HCT116 (cell line): ENCODE data around the gene SIRT7. TPM values are rescaled to one million over a fixed set of nuclear protein-coding genes. Genes with fewer than 3 reads are reported as not detected.

Source experiments
- ATAC-seq: fragments of 200-7000 bp; cut with Tn5 transposase; 2 replicates; pipeline ENCODE4 v1.9.1; 2020; ENCODE audit warnings: mild to moderate bottlenecking, moderate library complexity
- BruUV-seq: library from RNA; stranded (reverse); fragments of 400-500 nt; replicated peaks from 2 replicates; lab custom pipeline; 2021; lab: Mats Ljungman, UMichigan
- CTCF ChIA-PET: fragments of 300-600 bp; sonication (Branson Sonifier 250); formaldehyde crosslinking; loops from one replicate; lab custom pipeline; 2021; ENCODE audit warnings: antibody characterized with exemption; lab: Charles Lee
- POLR2A ChIA-PET: fragments of 300-600, 350-600 bp; sonication (Branson Sonifier 250); formaldehyde crosslinking; loops from one replicate; lab custom pipeline; 2021; ENCODE audit warnings: antibody characterized with exemption; lab: Charles Lee
- RAD21 ChIA-PET, 2 experiments: fragments of 300-600 bp; sonication (Branson Sonifier 250); formaldehyde crosslinking; loops; one replicate each; lab custom pipeline; 2023; ENCODE audit warnings: low total read pairs in 2 of 2; ENCODE audit not compliant: uncharacterized antibody in 2 of 2, unreplicated experiment in 2 of 2, low non-redundant PET in 1 of 2; lab: Charles Lee
- DNase-seq: peaks from one replicate; pipeline ENCODE4 v3.0.0-alpha.2; 2010; ENCODE audit warnings: low read depth, low spot score
- H2AFZ ChIP-seq: fragments of 200-600 bp; shearing (Covaris generic), sonication (generic); 2 replicates; pipeline ENCODE4 v1.6.1; 2017; ENCODE audit warnings: low read depth, mixed run types, mixed read lengths, antibody characterized with exemption, low read length; ENCODE audit not compliant: poor library complexity, severe bottlenecking
- H3K27ac ChIP-seq: 2 replicates; pipeline ENCODE4 v1.5.1; 2012; ENCODE audit warnings: low read depth, low read length
- H3K27me3 ChIP-seq: fragments of 200-600 bp; sonication (generic); 2 replicates; pipeline ENCODE4 v1.6.1; 2016; ENCODE audit warnings: mixed run types, low read length, mixed read lengths; ENCODE audit not compliant: insufficient read depth
- H3K36me3 ChIP-seq, 2 experiments: fragments of 200-500 bp in 1 of 2; fragments of 200-600 bp in 1 of 2; sonication (Bioruptor generic) in 1 of 2; sonication (generic) in 1 of 2; 2 replicates each; pipeline versions ENCODE4 v1.5.1 to v1.6.1; 2014 to 2016; ENCODE audit warnings: low read length in 2 of 2, inconsistent platforms in 1 of 2, mixed read lengths in 1 of 2, mixed run types in 1 of 2; ENCODE audit not compliant: insufficient read depth in 2 of 2, control insufficient read depth in 1 of 2
- H3K4me1 ChIP-seq, 2 experiments: fragments of 200-600 bp in 1 of 2; sonication (generic) in 1 of 2; 2 replicates each; pipeline versions ENCODE4 v1.5.1 to v1.6.1; 2012 to 2017; ENCODE audit warnings: low read length in 2 of 2, inconsistent platforms in 1 of 2, mild to moderate bottlenecking in 1 of 2, mixed read lengths in 1 of 2, mixed run types in 1 of 2, moderate library complexity in 1 of 2; ENCODE audit not compliant: insufficient read depth in 2 of 2, control insufficient read depth in 1 of 2
- H3K4me2 ChIP-seq: fragments of 200-600 bp; sonication (generic); 2 replicates; pipeline ENCODE4 v1.6.1; 2017; ENCODE audit warnings: mixed run types, low read length, mixed read lengths
- H3K4me3 ChIP-seq, 2 experiments: fragments of 200-600 bp in 1 of 2; sonication (generic) in 1 of 2; replicated peaks in 1 of 2; 2 replicates each; pipeline ENCODE4 v1.5.1; 2011 to 2016; ENCODE audit warnings: low read length in 2 of 2, control low read depth in 1 of 2, low read depth in 1 of 2, mild to moderate bottlenecking in 1 of 2, mixed read lengths in 1 of 2, mixed run types in 1 of 2
- H3K79me2 ChIP-seq: fragments of 200-600 bp; sonication (generic); 2 replicates; pipeline ENCODE4 v1.6.1; 2017; ENCODE audit warnings: mild to moderate bottlenecking, mixed run types, low read length, moderate library complexity, mixed read lengths; ENCODE audit not compliant: insufficient read depth
- H3K9ac ChIP-seq: fragments of 200-600 bp; sonication (generic); 2 replicates; pipeline ENCODE4 v1.6.1; 2016; ENCODE audit warnings: low read length, mixed read lengths
- H3K9me2 ChIP-seq: fragments of 200-600 bp; sonication (generic), shearing (Covaris generic); 2 replicates; pipeline ENCODE4 v1.6.1; 2017; ENCODE audit warnings: mixed run types, mild to moderate bottlenecking, moderate library complexity; ENCODE audit not compliant: insufficient read depth
- H3K9me3 ChIP-seq, 2 experiments: fragments of 200-500 bp in 1 of 2; fragments of 200-600 bp in 1 of 2; sonication (Bioruptor generic) in 1 of 2; sonication (generic) in 1 of 2; 2 replicates each; pipeline ENCODE4 v1.6.1; 2014 to 2017; ENCODE audit warnings: low read length in 2 of 2, mixed read lengths in 2 of 2, inconsistent platforms in 1 of 2, low read depth in 1 of 2, mild to moderate bottlenecking in 1 of 2, mixed run types in 1 of 2, moderate library complexity in 1 of 2; ENCODE audit not compliant: control insufficient read depth in 1 of 2, insufficient read depth in 1 of 2
- H4K20me1 ChIP-seq: fragments of 200-600 bp; sonication (generic), shearing (Covaris generic); 2 replicates; pipeline ENCODE4 v1.6.1; 2017; ENCODE audit warnings: mixed run types, mild to moderate bottlenecking, moderate library complexity; ENCODE audit not compliant: insufficient read depth
- ATF3 ChIP-seq: IDR thresholded peaks from 2 replicates; pipeline ENCODE4 v1.6.1; 2012
- CBX3 ChIP-seq: IDR thresholded peaks from 2 replicates; pipeline ENCODE4 v1.6.1; 2012; ENCODE audit warnings: low read depth
- CEBPB ChIP-seq: IDR thresholded peaks from 2 replicates; pipeline ENCODE4 v1.6.1; 2012; ENCODE audit warnings: low read depth
- CTCF ChIP-seq, 3 experiments: fragments of 200-600 bp in 1 of 3; sonication (generic) in 1 of 3; IDR thresholded peaks in 2 of 3; conservative IDR thresholded peaks in 1 of 3; 2 replicates each; pipeline ENCODE4 v1.5.1; 2012 to 2017; ENCODE audit warnings: low read depth in 2 of 3, low read length in 2 of 3, antibody characterized with exemption in 1 of 3, borderline replicate concordance in 1 of 3, control low read depth in 1 of 3, mild to moderate bottlenecking in 1 of 3, mixed read lengths in 1 of 3, mixed run types in 1 of 3, moderate library complexity in 1 of 3; ENCODE audit not compliant: insufficient read depth in 1 of 3
- EGR1 ChIP-seq: IDR thresholded peaks from 2 replicates; pipeline ENCODE4 v1.6.1; 2012; ENCODE audit warnings: low read depth
- ELF1 ChIP-seq: IDR thresholded peaks from 2 replicates; pipeline ENCODE4 v1.6.1; 2012; ENCODE audit warnings: low read depth, borderline replicate concordance
- EZH2phosphoT487 ChIP-seq: fragments of 200-600 bp; IDR thresholded peaks from 2 replicates; pipeline ENCODE4 v1.6.1; 2018; ENCODE audit warnings: antibody characterized with exemption, borderline replicate concordance
- FOSL1 ChIP-seq: IDR thresholded peaks from 2 replicates; pipeline ENCODE4 v1.6.1; 2012; ENCODE audit warnings: low read depth
- JUND ChIP-seq: IDR thresholded peaks from 2 replicates; pipeline ENCODE4 v1.6.1; 2012
- POLR2A ChIP-seq: IDR thresholded peaks from 2 replicates; pipeline ENCODE4 v1.7.0; 2011; ENCODE audit warnings: borderline replicate concordance; ENCODE audit not compliant: insufficient read depth, insufficient read length; ENCODE audit errors: extremely low read depth
- POLR2AphosphoS5 ChIP-seq: IDR thresholded peaks from 2 replicates; pipeline ENCODE4 v1.6.1; 2011; ENCODE audit warnings: mild to moderate bottlenecking, low read depth, low read length, moderate library complexity
- RAD21 ChIP-seq: IDR thresholded peaks from 2 replicates; pipeline ENCODE4 v1.6.1; 2012; ENCODE audit warnings: low read depth, mild to moderate bottlenecking
- REST ChIP-seq: IDR thresholded peaks from 2 replicates; pipeline ENCODE4 v1.6.1; 2012; ENCODE audit warnings: low read depth
- SIN3A ChIP-seq: IDR thresholded peaks from 2 replicates; pipeline ENCODE4 v1.6.1; 2012; ENCODE audit warnings: low read depth
- SRF ChIP-seq: IDR thresholded peaks from 2 replicates; pipeline ENCODE4 v1.6.1; 2012; ENCODE audit warnings: low read depth
- TCF7L2 ChIP-seq: IDR thresholded peaks from 2 replicates; pipeline ENCODE4 v1.7.0; 2011; ENCODE audit warnings: borderline replicate concordance, inconsistent platforms; ENCODE audit not compliant: insufficient read depth, insufficient read length; ENCODE audit errors: extremely low read depth
- YY1 ChIP-seq: IDR thresholded peaks from 2 replicates; pipeline ENCODE4 v1.6.1; 2011; ENCODE audit warnings: low read length, low read depth, moderate library complexity, mild to moderate bottlenecking; ENCODE audit not compliant: insufficient replicate concordance; ENCODE audit errors: extremely low read depth
- ZBTB33 ChIP-seq: IDR thresholded peaks from 2 replicates; pipeline ENCODE4 v1.6.1; 2011; ENCODE audit warnings: mild to moderate bottlenecking, low read length, moderate library complexity; ENCODE audit not compliant: insufficient replicate concordance; ENCODE audit errors: extremely low read depth
- ZFX ChIP-seq: fragments of 450-650 bp; IDR thresholded peaks from 2 replicates; pipeline ENCODE4 v1.6.1; 2017
- intact Hi-C: fragments of 100-400 bp; cut with micrococcal nuclease; formaldehyde crosslinking; loops from 2 replicates; pipeline ENCODE4 v1.10.0; 2022
- total RNA-seq: library from RNA; stranded (reverse); gene quantifications from one replicate; pipeline ENCODE4 v1.2.1, GENCODE V29; 2021; ENCODE audit not compliant: unreplicated experiment

SIRT7 gene
- total RNA-seq, 1 experiment from 2014 or later = 62.6 TPM

GRCh38 chr17:81908793-81909192 is 9.2 kb downstream of the SIRT7 start:
- no peak for DNase-seq
- no peak overlapping the region for H3K4me2 ChIP-seq
- H3K36me3 ChIP-seq = peaks cover 6 to 21% of the 10 kb centered on the region in 2 experiments
- H2AFZ ChIP-seq = no peak overlapping the region
- no peaks in the 10 kb centered on the region for H4K20me1 ChIP-seq
- intact Hi-C loops = no loop called here
- no peak overlapping the region; the same call in 1 of the 2 replicates for H3K27ac ChIP-seq
- ChIA-PET RAD21 (no interaction called here), POLR2A (no interaction called here), CTCF (no interaction called here)
- no peak overlapping the region for H3K4me3 ChIP-seq
- H3K9me2 ChIP-seq = no peaks in the 10 kb centered on the region
- no peak overlapping the region for H3K9ac ChIP-seq
- BruUV-seq = no TSS peak
- no peak for ATAC-seq
- H3K4me1 ChIP-seq = peaks cover 28 to 36% of the 10 kb centered on the region in 2 experiments
- H3K79me2 ChIP-seq = peaks cover 8% of the 10 kb centered on the region; the same call in 1 of the 2 replicates
- no peak for TF ChIP-seq EGR1
- no peak for TF ChIP-seq CTCF (IDR thresholded peaks at IDR 0.05 in 2 of 3, conservative IDR thresholded peaks at IDR 0.05 in 1 of 3; ENCODE audit: borderline replicate concordance in 1 of 3, insufficient read depth in 1 of 3, low read depth in 2 of 3, low read length in 2 of 3)
- TF ChIP-seq CBX3 = no peak
- no peak for TF ChIP-seq ZFX
- TF ChIP-seq ATF3 = no peak
- TF ChIP-seq JUND = no peak
- TF ChIP-seq SRF = no peak
- TF ChIP-seq POLR2A = no peak
- no peak for TF ChIP-seq RAD21
- no peak for TF ChIP-seq POLR2AphosphoS5
- no peak for TF ChIP-seq EZH2phosphoT487
- no peak for TF ChIP-seq SIN3A
- no peak for TF ChIP-seq ELF1
- TF ChIP-seq CEBPB = no peak
- TF ChIP-seq TCF7L2 = no peak
- no peak for TF ChIP-seq YY1
- no peak for TF ChIP-seq REST
- TF ChIP-seq ZBTB33 = no peak
- no peak for TF ChIP-seq FOSL1
- TF ChIP-seq, all 23 proteins: peak for 0
- Histone ChIP-seq H3K27me3 (no peaks in the 10 kb centered on the region), H3K9me3 (no peaks in the 10 kb centered on the region)
